CD14-positive monocyte (primary cell): ENCODE data around the gene GABRG3. TPM values are rescaled to one million over a fixed set of nuclear protein-coding genes. Genes with fewer than 3 reads are reported as not detected.

Source experiments
- DNase-seq, 3 donors: peaks; one replicate each; pipeline ENCODE4 v3.0.0-alpha.2; 2011 to 2022
- H2AFZ ChIP-seq: 2 replicates; pipeline ENCODE4 v1.6.0; 2012; ENCODE audit warnings: mild to moderate bottlenecking, low read depth, low read length, inconsistent platforms; ENCODE audit not compliant: insufficient read depth, poor library complexity, severe bottlenecking
- H3K27ac ChIP-seq, 2 donors: 1 replicate in 1 of 2; 2 replicates in 1 of 2; pipeline ENCODE4 v1.5.1; 2012 to 2013; ENCODE audit warnings: low read length in 2 of 2, control low read depth in 1 of 2, inconsistent platforms in 1 of 2, low read depth in 1 of 2, mild to moderate bottlenecking in 1 of 2
- H3K27me3 ChIP-seq, 2 donors: one replicate each; pipeline versions ENCODE4 v1.6.0 to v1.6.1; 2011 to 2013; ENCODE audit warnings: low read length in 2 of 2; ENCODE audit not compliant: control insufficient read depth in 2 of 2, insufficient read depth in 2 of 2
- H3K36me3 ChIP-seq, 2 donors: replicated peaks in 1 of 2; 1 replicate in 1 of 2; 2 replicates in 1 of 2; pipeline versions ENCODE4 v1.5.1 to v1.6.1; 2012 to 2013; ENCODE audit warnings: low read length in 2 of 2, control low read depth in 1 of 2, inconsistent platforms in 1 of 2, mild to moderate bottlenecking in 1 of 2; ENCODE audit not compliant: insufficient read depth in 2 of 2, control insufficient read depth in 1 of 2
- H3K4me1 ChIP-seq, 2 donors: 1 replicate in 1 of 2; 2 replicates in 1 of 2; pipeline versions ENCODE4 v1.5.1 to v1.6.1; 2012 to 2013; ENCODE audit warnings: low read length in 2 of 2, control low read depth in 1 of 2, inconsistent platforms in 1 of 2, mild to moderate bottlenecking in 1 of 2, moderate library complexity in 1 of 2; ENCODE audit not compliant: insufficient read depth in 2 of 2, control insufficient read depth in 1 of 2
- H3K4me2 ChIP-seq: replicated peaks from 2 replicates; pipeline ENCODE3; 2012; ENCODE audit warnings: low read length, moderate library complexity, mild to moderate bottlenecking; ENCODE audit not compliant: poor library complexity, severe bottlenecking; ENCODE audit errors: extremely low read depth
- H3K4me3 ChIP-seq, 3 experiments: fragments of 200-600 bp in 1 of 3; sonication (generic) in 1 of 3; replicated peaks in 1 of 3; 1 replicate in 2 of 3; 2 replicates in 1 of 3; pipeline ENCODE4 v1.5.1; 2011 to 2013; ENCODE audit warnings: low read length in 3 of 3, mild to moderate bottlenecking in 3 of 3, control low read depth in 2 of 3, low read depth in 2 of 3, inconsistent platforms in 1 of 3, moderate library complexity in 1 of 3
- H3K79me2 ChIP-seq: 2 replicates; pipeline ENCODE4 v1.6.0; 2012; ENCODE audit warnings: mild to moderate bottlenecking, control low read depth, inconsistent platforms, low read length, moderate library complexity; ENCODE audit not compliant: insufficient read depth
- H3K9ac ChIP-seq: 2 replicates; pipeline ENCODE4 v1.6.0; 2017; ENCODE audit warnings: low read length, mild to moderate bottlenecking; ENCODE audit not compliant: insufficient read depth, poor library complexity, severe bottlenecking
- H3K9me3 ChIP-seq, 2 donors: replicated peaks in 1 of 2; 1 replicate in 1 of 2; 2 replicates in 1 of 2; pipeline versions ENCODE4 v1.5.1 to v1.6.1; 2012 to 2013; ENCODE audit warnings: low read length in 2 of 2, control low read depth in 1 of 2; ENCODE audit not compliant: control insufficient read depth in 1 of 2, insufficient read depth in 1 of 2
- H4K20me1 ChIP-seq: 2 replicates; pipeline ENCODE4 v1.6.0; 2012; ENCODE audit warnings: mild to moderate bottlenecking, low read length, control low read depth, moderate library complexity; ENCODE audit not compliant: insufficient read depth
- H3K27ac Mint-ChIP-seq, 7 donors: one replicate each; pipeline ENCODE4 v1.8.0; 2020; ENCODE audit warnings: mild to moderate bottlenecking in 7 of 7, mixed read lengths in 7 of 7, moderate library complexity in 6 of 7, inconsistent platforms in 2 of 7
- H3K27me3 Mint-ChIP-seq, 3 donors: one replicate each; pipeline ENCODE4 v1.8.0; 2021 to 2022; ENCODE audit warnings: low read depth in 3 of 3, mild to moderate bottlenecking in 3 of 3, mixed read lengths in 3 of 3, moderate library complexity in 3 of 3, inconsistent platforms in 1 of 3
- H3K36me3 Mint-ChIP-seq, 2 donors: one replicate each; pipeline ENCODE4 v1.8.0; 2020; ENCODE audit warnings: mixed read lengths in 2 of 2, inconsistent platforms in 1 of 2, mild to moderate bottlenecking in 1 of 2
- H3K4me1 Mint-ChIP-seq: one replicate; pipeline ENCODE4 v1.8.0; 2020; ENCODE audit warnings: mild to moderate bottlenecking, mixed read lengths
- H3K4me3 Mint-ChIP-seq, 2 donors: one replicate each; pipeline ENCODE4 v1.8.0; 2020; ENCODE audit warnings: mild to moderate bottlenecking in 2 of 2, mixed read lengths in 2 of 2, moderate library complexity in 1 of 2
- H3K9me3 Mint-ChIP-seq, 7 donors: one replicate each; pipeline ENCODE4 v1.8.0; 2020 to 2022; ENCODE audit warnings: mixed read lengths in 7 of 7, mild to moderate bottlenecking in 6 of 7, moderate library complexity in 6 of 7, inconsistent platforms in 2 of 7
- CTCF ChIP-seq: fragments of 200-600 bp; IDR thresholded peaks from one replicate; pipeline ENCODE4 v1.8.0; 2022; ENCODE audit warnings: antibody characterized with exemption, mild to moderate bottlenecking
- WGBS: methylation state at CpG from one replicate; pipeline ENCODE4 v1.1.5; 2013; ENCODE audit warnings: missing lambda C conversion rate; ENCODE audit not compliant: insufficient coverage; 5-methylcytosine and 5-hydroxymethylcytosine counted together
- intact Hi-C, 2 donors: fragments of 100-400 bp; cut with micrococcal nuclease; formaldehyde crosslinking; loops; one replicate each; pipeline versions ENCODE4 v1.15.0 to v1.15.1; 2023
- polyA plus RNA-seq, 3 donors: library from polyadenylated mRNA; depleted of rRNA in 1 of 3; unstranded in 2 of 3; stranded (reverse) in 1 of 3; fragments of 300-500 nt in 2 of 3; fragments of >200 nt in 1 of 3; fragmentation: Illumina TruSeq in 2 of 3; gene quantifications; 1 replicate in 2 of 3; 2 replicates in 1 of 3; pipeline ENCODE4 v1.2.3, GENCODE V29; 2012 to 2021

The GABRG3 gene
- polyA plus RNA-seq, 3 donors = not detected

- H3K27me3 ChIP-seq = no peaks in the 10 kb centered on the region
- H3K9me3 Mint-ChIP-seq = peaks cover 0 to 7% (median 3%) of the 10 kb centered on the region in 7 donors
- no peaks in the 10 kb centered on the region for H4K20me1 ChIP-seq
- H3K27ac Mint-ChIP-seq = no peak overlapping the region
- H3K36me3 Mint-ChIP-seq = no peaks in the 10 kb centered on the region
- no peaks in the 10 kb centered on the region for H3K4me1 ChIP-seq
- no peak overlapping the region for H3K4me3 ChIP-seq
- no peaks in the 10 kb centered on the region for H3K27me3 Mint-ChIP-seq
- no peak overlapping the region for H3K4me3 Mint-ChIP-seq
- H2AFZ ChIP-seq = no peak overlapping the region
- H3K27ac ChIP-seq = no peak overlapping the region
- no peaks in the 10 kb centered on the region for H3K36me3 ChIP-seq
- H3K9ac ChIP-seq = no peak overlapping the region
- H3K9me3 ChIP-seq = no peaks in the 10 kb centered on the region
- 89% methylated on average over 12 of the region's 13 CpGs for WGBS
- no peak for TF ChIP-seq CTCF
- DNase-seq = no peak
- intact Hi-C loops = no loop called here
- H3K4me2 ChIP-seq = no peak overlapping the region
- H3K4me1 Mint-ChIP-seq = no peaks in the 10 kb centered on the region
- H3K79me2 ChIP-seq = no peaks in the 10 kb centered on the region
These were observed 33.8 kb upstream of the GABRG3 start for GRCh38 chr15:26937134-26937533.

- no peaks in the 10 kb centered on the region for H3K36me3 Mint-ChIP-seq
- no peaks in the 10 kb centered on the region for H3K4me1 Mint-ChIP-seq
- H3K9ac ChIP-seq = no peak overlapping the region
- no peaks in the 10 kb centered on the region for H3K9me3 ChIP-seq
- peaks cover 0 to 2% (median 0%) of the 10 kb centered on the region in 3 donors for H3K27me3 Mint-ChIP-seq
- DNase-seq = no peak
- no peaks in the 10 kb centered on the region for H3K27me3 ChIP-seq
- H3K79me2 ChIP-seq = no peaks in the 10 kb centered on the region
- no peaks in the 10 kb centered on the region for H3K36me3 ChIP-seq
- WGBS = 53% methylated on average over 2 of the region's 5 CpGs
- no peak for TF ChIP-seq CTCF
- no peaks in the 10 kb centered on the region for H3K4me1 ChIP-seq
- no peak overlapping the region for H3K4me3 ChIP-seq
- H2AFZ ChIP-seq = no peak overlapping the region
- no peak overlapping the region for H3K27ac ChIP-seq
- no peak overlapping the region for H3K4me2 ChIP-seq
- no peaks in the 10 kb centered on the region for H4K20me1 ChIP-seq
- no peak overlapping the region for H3K27ac Mint-ChIP-seq
- intact Hi-C loops = no loop called here
- H3K9me3 Mint-ChIP-seq = peaks cover 0 to 6% (median 1%) of the 10 kb centered on the region in 7 donors
- H3K4me3 Mint-ChIP-seq = no peak overlapping the region
These were observed 31.6 kb upstream of the GABRG3 start for GRCh38 chr15:26939398-26939797.
